DND-41 (cell line): Measurements from ENCODE around the gene SLC6A1.

Source experiments
- CTCF ChIP-seq: IDR thresholded peaks from 2 replicates; pipeline ENCODE4 v1.5.1; 2012; ENCODE audit warnings: borderline replicate concordance, low read length, moderate library complexity, mild to moderate bottlenecking; ENCODE audit not compliant: poor library complexity, severe bottlenecking; ENCODE audit errors: extremely low read depth
- EZH2 ChIP-seq: IDR thresholded peaks from 3 replicates; pipeline ENCODE4 v1.6.1; 2012; ENCODE audit warnings: borderline replicate concordance, low read depth, mild to moderate bottlenecking, moderate library complexity, low read length, inconsistent platforms; ENCODE audit not compliant: severe bottlenecking

- TF ChIP-seq CTCF (no peak), EZH2 (no peak)
Observed at GRCh38 chr3:11056531-11057050, 64.0 kb downstream of the SLC6A1 start.
